GM21786 (cell line): ENCODE results near the gene PRDM9.
A peak's percentile ranks its signal among the peaks of the same experiment; 100 is the strongest.
"Not testable (repeated sequence)": the region's sequence is repeated elsewhere in the genome, so short reads cannot be mapped to it uniquely, and the experiment has no call there.

Experiments
- ATAC-seq: cut with Tn5 transposase; IDR thresholded peaks from one replicate; pipeline ENCODE4 v1.9.1; 2021; ENCODE audit not compliant: unreplicated experiment

Gene PRDM9

DNA sequence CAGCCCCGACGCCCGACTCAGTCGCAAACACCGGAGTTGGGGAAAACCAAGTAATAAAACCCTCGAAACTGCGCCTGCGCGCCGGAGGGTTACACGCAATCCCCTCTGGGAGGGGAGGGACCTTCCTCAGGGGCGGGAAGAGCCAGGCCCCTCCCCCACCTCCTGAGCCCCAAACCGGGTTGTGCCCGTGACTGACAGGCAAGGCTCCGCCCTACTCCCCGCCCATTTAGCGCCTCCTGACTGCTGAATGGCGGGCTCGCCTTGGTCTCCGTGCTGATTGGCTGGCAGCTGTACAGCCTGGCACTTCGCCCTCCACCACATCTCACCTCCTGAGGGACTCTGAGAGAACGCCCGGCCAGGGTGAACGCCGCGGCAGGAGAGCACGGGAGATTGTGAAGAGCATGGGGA is at the start of gene PRDM9:
PRDM9 (plus strand) TSS at position 332 of the 408 bp plus-strand sequence. CDS start 1,425 bp downstream, outside the sequence.
- ATAC-seq = peak; percentile 55

DNA sequence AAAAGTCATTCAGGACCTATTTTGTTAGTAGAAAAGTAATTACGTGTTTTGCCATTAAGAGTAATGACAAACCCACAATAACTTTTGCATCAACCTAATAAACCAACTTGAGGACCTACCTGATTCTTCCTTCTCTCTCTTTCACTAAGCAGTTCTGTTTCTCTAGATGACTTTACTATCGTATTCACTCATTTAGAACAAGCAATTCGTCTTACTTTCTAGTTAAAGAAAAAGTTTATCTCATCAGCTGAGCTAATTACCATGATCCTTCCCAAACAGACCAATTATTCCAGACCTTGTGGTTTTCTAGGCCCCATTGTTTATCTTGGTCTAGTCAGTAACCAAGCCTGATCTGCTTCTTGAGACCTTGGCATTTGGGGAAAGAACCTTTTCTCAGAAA is 49.6 kb upstream of the PRDM9 start:
- ATAC-seq = no peak

DNA sequence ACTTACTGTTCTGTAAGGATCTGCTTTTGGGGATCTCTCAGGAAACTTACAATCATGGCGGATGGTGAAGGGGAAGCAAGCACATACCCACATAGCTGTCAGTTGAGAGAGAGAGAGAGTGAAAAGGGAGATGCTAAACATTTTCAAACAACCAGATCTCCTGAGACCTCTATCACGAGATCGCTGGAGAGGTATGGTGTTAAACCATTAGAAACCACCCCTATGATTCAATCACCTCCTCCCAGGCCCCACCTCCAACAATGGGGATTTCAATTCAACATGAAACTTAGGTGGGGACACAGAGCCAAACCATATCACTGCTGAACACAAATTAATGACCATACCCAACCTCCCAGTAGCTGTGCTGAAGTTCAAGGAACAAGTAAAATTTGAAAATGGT is 48.2 kb upstream of the PRDM9 start:
- no peak for ATAC-seq

DNA sequence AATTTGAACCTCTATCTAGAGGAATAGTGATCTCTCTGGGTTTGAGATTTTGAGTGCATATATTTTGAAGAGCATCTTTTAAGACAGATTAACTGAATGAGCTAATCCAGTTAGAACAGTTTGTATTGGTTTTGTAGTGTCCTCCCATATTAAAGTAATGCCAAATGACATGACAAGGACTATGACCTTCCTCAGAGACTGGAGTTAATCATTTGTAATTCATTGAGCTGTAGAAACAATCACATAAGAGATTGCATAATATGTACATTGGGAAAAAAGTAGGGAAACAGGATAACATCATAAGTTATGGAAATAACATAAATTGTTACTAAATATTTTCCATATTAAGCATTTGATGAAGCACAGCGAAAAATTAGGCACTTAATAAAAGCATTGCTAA is 45.8 kb upstream of the PRDM9 start:
- ATAC-seq = no peak

DNA sequence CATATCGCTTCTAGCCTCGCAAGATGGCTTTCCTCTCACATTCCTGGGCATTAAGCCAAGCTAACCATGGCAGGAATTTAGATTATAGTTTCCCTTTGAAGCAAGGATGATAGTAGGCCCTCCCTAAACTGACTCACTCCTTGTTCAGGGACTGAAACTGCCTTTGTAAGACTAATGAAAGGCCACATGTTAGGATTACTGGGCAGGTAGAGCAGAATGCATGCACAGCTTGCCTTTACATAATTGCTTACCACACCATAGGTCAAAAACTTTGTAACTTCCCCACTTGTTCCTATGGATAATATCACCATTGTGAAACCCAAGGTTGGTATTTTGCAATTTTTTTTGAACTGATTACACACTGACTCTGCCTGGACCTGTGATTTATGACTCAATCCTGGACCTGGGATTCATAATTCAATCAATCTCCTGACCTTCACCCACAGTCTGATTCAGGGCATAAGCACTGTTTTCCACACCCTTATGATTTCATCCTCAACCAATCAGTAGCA is 41.0 kb upstream of the PRDM9 start:
- no peak for ATAC-seq

DNA sequence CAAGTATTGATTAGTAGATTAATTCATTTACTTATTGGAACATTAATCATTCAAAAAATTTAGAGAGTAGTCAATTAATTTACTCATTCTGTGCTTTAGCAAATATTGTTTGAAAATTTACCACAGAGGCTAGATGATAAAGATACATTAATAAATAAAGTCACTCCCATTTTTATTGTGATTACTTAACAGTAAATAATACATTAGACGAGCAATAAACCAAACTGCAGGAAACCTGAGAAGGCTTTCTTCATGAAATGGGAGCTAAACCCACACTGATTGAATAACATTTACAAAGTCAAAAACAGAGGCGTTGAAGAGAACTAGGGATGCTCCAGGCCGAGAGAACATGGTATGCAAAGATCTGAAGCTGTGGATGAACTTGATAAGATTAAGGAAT is 38.8 kb upstream of the PRDM9 start:
- ATAC-seq = no peak

DNA sequence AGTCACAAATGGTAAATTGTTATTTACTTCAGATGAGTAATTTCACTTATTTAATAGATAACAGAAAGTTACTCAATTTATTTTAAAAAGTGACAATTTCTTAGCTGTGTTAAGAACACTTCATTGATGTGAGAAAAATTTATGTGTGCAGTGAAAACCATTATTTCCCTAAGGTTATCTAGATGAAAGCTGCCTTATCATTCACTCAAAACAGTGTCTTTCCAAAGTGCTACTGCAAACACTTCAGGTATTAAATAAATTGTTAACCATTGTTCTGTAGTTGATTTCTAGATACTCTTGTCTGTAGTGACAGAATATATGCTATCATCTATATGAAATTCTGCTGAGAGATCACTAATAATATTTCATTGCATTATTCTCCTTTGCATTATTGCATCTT is 33.5 kb upstream of the PRDM9 start:
- ATAC-seq = no peak

DNA sequence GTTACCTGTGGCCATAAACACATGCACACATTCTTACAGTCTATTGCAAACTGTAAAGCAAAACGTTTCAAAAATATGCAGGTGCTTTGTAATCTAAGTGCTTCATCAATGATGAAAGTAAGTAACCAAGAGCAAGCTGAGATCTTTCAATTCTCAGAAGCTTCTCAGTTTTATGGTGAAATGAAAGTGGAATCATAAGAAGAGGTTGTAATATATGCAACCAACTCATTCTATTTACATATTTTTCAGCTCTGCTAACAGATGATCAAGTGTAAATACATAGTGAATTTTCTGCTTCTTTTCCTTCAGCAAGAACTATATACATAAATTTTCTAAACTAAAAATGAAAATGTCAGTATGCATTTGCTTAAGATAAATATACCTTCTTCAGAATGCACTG is 33.1 kb upstream of the PRDM9 start:
- ATAC-seq = no peak

DNA sequence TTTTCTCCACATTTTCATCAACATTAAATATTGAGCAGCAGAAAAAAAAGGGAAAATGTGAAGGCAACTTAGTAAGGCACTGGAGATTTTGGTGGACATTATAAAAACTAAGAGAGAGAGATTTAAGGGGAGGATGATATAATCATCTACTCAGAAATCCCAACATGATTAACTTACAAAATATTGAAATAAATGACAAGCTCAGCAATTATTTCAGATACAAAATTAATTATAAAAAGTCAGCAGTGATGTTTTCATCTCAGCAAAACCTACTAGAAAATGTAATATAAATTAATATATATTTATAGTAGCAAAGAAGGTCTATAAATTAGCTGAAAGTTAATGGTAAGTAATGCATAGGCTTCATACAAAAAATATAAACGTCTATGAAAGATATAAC is 30.8 kb upstream of the PRDM9 start:
- no peak for ATAC-seq

DNA sequence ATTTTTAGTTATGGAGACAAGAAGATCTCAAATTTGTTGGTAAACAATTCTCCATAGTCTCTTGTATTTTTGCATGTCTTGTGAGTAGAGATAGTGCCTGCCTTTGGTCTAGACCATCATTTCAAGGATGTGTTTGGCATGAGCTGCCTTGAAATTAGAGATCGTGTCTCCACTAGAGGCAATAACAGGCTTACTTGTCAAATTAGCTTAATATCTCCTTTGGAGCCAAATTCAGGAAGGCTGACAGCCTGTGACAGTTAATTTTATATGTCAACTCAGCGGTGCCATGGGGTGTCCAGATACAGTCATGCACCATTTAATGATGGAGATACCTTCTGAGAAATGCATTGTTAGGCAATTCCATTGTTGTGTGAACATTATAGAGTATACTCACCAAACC is 24.8 kb upstream of the PRDM9 start:
- no peak for ATAC-seq

DNA sequence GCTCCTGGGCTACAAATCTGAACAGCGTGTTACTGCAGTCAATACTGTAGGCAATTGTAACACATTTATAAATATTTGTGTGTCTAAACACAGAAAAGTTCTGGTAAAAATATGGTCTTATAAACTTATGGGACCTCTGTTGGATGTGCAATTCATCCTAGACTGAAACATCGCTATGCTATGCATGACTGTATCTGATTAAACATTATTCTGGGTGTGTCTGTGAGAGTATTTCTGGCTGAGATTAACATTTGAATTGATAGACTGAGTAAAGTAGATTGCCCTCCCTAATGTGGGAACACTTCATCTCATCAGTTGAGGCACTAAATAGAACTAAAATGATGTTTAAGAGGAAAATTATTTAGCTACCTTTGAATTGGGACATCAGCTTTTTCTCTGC is 24.3 kb upstream of the PRDM9 start:
- no peak for ATAC-seq

DNA sequence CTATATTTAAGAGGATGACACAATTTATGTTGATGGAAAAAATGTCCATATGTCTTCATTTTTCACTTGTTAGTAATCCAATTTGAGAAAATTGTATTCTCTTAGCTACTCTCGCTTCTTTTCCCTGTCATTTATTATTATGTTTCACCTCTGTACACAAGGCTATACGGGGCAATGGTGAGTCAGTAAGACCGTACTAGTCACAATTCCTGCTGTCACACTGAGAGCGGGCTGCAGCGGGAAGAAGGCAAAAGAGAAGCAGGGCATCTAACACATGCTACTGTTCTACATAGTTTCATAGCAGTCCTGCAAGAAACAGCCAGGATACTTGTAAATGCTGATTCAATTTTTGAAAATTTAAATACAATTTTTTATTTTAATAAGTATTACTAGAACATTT is 23.3 kb upstream of the PRDM9 start:
- no peak for ATAC-seq

DNA sequence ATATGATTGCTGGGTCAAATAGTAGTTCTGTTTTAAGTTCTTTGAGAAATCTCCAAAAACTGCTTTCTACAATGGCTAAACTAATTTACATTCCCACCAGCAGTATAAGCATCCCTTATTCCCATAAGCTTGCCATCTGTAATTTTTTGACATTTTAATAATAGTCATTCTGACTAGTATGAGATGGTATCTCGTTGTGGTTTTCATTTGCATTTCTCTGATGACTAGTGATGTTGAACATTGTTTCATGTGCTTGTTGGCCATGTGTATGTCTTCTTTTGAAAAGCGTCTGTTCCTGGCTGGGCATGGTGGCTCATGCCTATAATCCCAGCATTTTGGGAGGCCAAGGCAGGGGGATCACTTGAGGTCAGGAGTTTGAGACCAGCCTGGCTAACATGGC is 21.2 kb upstream of the PRDM9 start:
- not testable (repeated sequence) for ATAC-seq

DNA sequence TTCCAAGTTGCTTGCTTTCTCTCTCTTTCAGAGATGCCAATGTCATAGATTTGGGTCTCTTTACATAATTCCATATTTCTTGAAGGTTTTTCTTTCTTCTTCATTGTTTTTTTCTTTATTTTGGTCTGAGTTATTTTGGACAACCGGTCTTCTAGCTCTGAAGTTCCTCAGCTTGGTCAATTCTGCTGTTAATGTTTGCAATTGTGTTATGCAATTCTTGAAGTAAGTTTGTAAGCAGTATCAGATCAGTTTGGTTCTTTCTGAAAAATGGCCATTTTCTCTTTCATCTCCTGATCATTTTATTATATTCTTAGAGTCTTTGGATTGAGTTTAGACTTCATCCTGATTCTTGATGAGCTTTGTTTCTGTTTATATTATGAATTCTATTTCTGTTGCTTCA is 16.4 kb upstream of the PRDM9 start:
- no peak for ATAC-seq

DNA sequence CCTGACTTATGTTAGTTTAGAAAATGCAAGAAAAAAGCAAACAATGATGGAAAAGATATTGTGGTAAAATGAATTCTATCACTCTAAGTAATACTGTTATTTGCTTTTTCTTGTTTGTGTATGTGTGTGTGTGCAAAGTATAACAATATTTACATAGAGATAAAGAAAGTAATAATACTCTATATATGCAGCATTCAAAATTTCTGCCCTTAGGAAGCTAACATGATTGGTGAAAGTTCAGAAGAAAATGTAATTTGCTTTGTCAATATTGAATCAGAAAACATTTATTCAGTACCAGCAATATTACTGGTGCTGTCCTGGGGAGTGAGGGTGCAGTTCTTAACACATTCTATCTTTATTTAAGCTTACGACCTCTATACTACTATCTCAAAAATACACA is 12.9 kb upstream of the PRDM9 start:
- ATAC-seq = no peak

DNA sequence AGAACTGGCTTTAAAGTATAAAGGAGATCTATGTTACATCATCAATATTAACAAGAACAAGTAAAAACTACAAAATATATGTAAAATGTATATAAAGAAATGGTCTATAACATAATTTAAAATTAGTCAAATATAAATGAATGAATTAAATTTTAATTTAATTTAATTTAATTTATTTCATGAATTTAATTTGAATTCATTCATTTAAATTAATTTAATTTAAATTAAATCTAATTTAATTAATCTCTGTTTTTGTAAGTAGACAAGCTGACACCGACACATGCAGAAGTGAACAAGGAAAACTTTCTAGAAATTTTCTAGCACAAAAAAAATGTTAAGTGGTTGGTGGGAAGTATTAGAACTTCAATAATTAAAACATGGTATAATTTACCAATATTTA is 10.8 kb upstream of the PRDM9 start:
- no peak for ATAC-seq

DNA sequence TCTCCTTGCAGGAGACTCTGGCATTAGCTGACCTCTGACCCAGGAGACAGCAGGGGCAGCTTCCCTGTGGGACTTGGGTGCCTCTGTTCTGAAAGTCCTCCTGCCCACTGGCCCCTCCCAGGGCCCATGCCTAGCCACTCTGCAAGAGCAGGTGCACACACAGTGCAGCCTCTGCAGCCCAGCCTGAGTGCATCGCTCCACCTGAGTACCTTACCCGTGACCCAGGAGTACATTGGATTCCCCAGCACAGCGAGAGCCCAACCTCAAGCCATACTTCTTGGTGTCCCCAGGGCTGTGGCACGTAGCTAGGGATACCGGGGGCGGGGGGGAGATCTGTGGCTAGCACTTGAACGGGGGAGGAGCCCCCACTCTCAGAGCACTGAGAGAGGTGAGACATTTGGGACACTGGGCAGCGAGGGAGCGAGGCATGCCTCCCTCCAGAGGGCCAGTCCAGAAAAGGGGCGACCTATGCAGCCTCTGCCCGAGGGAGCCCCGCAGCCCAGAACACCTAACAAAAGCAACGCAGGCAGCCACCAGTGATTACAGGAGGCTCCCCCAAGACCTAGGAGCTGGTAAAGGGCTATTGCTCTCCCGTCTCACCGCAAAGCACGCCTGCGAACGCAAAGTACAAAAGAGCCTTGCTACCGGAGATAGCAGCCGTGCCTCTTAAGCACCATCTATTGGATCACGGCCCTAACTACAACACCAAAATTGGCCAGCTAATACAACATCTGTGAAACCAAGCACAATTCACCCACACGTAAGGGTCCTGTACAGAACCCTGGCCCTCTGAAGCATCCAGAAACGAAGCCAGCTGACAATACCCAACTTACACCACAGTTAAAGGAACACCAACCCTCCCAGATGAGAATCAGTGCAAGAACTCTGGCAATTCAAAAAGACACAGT is 826 bp upstream of the PRDM9 start:
- ATAC-seq = no peak

DNA sequence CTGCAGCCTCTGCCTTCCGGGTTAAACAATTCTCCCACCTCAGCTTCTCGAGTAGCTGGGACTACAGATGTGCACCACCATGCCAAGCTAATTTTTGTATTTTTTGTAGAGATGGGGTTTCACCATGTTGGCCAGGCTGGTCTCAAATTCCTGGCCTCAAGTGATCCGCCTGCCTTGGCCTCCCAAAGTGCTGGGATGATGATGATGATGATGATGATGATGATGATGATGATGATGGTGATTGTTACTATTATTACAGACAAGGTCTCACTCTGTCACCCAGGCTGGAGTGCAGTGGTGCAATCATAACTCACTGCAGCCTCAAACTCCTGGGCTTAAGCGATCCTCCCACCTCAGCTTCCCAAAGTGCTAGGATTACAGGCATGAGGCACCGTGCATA is 3.0 kb downstream of the PRDM9 start:
- ATAC-seq = not testable (repeated sequence)

DNA sequence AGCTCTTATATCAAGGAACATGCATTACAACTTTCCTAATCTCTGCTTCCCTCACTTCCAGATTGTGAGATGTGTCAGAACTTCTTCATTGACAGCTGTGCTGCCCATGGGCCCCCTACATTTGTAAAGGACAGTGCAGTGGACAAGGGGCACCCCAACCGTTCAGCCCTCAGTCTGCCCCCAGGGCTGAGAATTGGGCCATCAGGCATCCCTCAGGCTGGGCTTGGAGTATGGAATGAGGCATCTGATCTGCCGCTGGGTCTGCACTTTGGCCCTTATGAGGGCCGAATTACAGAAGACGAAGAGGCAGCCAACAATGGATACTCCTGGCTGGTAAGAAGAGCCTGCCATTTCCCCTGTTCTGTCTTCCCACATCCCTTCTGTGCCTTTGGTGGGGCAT is 15.1 kb downstream of the PRDM9 start:
- ATAC-seq = no peak

DNA sequence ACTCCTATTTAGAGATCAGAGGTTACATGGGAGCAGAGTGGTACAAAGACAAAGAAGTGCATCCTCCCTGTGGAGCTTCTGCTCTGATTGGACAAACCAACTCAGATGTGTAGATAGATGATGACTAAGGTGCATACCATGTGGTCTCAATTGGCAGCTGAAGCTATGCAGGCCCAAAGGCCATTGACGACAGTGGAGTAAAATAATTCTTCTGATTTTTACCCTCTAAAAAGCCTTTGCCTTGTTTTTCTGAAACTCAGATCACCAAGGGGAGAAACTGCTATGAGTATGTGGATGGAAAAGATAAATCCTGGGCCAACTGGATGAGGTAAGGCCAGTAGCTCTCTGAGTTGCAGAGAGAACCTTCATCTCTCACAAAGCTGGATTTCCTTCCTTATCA is 15.6 kb downstream of the PRDM9 start:
- no peak for ATAC-seq

DNA sequence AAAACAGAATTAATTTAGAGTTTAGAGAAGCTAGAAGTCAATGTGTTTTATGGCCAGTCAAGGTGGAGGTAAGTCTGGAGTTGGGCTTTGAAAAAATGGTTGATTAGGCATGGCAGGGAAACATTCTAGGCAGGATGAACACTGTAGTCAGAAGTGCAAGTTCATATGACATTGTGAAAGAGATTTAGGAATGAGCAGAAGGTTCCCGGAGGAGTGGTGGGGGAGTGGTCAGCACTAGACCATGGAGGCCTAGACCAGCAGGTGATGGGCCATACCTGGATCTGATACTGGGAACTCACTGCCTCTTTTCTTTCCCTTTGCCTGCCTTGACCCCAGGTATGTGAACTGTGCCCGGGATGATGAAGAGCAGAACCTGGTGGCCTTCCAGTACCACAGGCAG is 16.6 kb downstream of the PRDM9 start:
- no peak for ATAC-seq

DNA sequence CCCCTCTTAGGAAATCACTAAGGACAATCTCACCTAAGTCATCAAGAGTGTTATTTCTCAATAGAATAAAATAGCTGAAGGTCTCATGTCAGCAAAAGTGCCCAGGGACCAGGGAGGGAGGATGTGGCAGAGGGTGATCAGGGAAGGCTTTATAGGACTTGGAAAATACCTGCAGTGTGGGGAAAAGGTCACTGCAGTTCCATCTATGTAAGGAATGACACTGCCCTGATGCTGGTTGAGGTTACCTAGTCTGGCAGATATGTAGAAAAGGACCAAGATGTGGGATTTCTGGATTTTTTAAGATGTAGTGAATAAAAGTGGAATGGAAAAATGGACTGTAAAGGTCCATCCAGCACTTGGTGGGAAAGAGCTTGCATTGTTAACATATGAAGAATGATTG is 18.3 kb downstream of the PRDM9 start:
- no peak for ATAC-seq

DNA sequence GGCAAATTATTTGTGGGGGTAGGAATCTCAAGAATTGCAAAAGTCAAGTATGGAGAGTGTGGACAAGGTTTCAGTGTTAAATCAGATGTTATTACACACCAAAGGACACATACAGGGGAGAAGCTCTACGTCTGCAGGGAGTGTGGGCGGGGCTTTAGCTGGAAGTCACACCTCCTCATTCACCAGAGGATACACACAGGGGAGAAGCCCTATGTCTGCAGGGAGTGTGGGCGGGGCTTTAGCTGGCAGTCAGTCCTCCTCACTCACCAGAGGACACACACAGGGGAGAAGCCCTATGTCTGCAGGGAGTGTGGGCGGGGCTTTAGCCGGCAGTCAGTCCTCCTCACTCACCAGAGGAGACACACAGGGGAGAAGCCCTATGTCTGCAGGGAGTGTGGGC is 19.2 kb downstream of the PRDM9 start:
- ATAC-seq = not testable (repeated sequence)
